Tibial artery (tissue), 4 donors: ENCODE results near the gene PWP1.

Source experiments
- DNase-seq, 2 donors: peaks; one replicate each; pipeline ENCODE4 v3.0.0-alpha.2; 2019
- H3K27ac ChIP-seq, 2 donors: fragments of 200-600 bp; sonication (generic) in 1 of 2; 1 replicate in 1 of 2; 2 replicates in 1 of 2; pipeline ENCODE4 v1.5.1; 2018 to 2019; ENCODE audit warnings: mild to moderate bottlenecking in 1 of 2
- H3K27me3 ChIP-seq, 2 donors: fragments of 200-600 bp; sonication (generic) in 1 of 2; one replicate each; pipeline versions ENCODE4 v1.5.1 to v1.6.0; 2016 to 2019
- H3K36me3 ChIP-seq, 3 donors: fragments of 200-600 bp; sonication (generic) in 2 of 3; one replicate each; pipeline ENCODE4 v1.5.1; 2016 to 2019; ENCODE audit warnings: mild to moderate bottlenecking in 2 of 3
- H3K4me1 ChIP-seq, 4 donors: fragments of 200-600 bp; sonication (generic) in 2 of 4; 1 replicate in 3 of 4; 2 replicates in 1 of 4; pipeline ENCODE4 v1.5.1; 2016 to 2019
- H3K4me3 ChIP-seq, 2 donors: fragments of 200-600 bp; sonication (generic) in 1 of 2; 1 replicate in 1 of 2; 2 replicates in 1 of 2; pipeline ENCODE4 v1.5.1; 2018 to 2019; ENCODE audit warnings: mild to moderate bottlenecking in 2 of 2
- H3K9me3 ChIP-seq, 3 donors: fragments of 200-600 bp; sonication (generic) in 1 of 3; one replicate each; pipeline ENCODE4 v1.5.1; 2016 to 2019
- CTCF ChIP-seq, 2 experiments: fragments of 200-600 bp in 1 of 2; fragments of 450-650 bp in 1 of 2; IDR thresholded peaks; one replicate each; pipeline ENCODE4 v1.5.1; 2017 to 2019; ENCODE audit warnings: antibody characterized with exemption in 2 of 2, mild to moderate bottlenecking in 1 of 2, moderate library complexity in 1 of 2
- intact Hi-C: fragments of 100-400 bp; cut with DNase I; formaldehyde crosslinking; loops from one replicate; pipeline ENCODE4 v1.15.0; 2023; ENCODE audit warnings: low total_unique reads

The PWP1 gene

GRCh38 chr12:107736914-107737313, 51.3 kb downstream of the PWP1 start:
- H3K27me3 ChIP-seq, result no peaks in the 10 kb centered on the region
- DNase-seq, result no peak
- intact Hi-C loops, result no loop called here
- peaks cover 88 to 99% (median 94%) of the 10 kb centered on the region in 3 donors for H3K36me3 ChIP-seq
- H3K9me3 ChIP-seq, result no peaks in the 10 kb centered on the region
- no peak overlapping the region for H3K27ac ChIP-seq
- no peaks in the 10 kb centered on the region for H3K4me1 ChIP-seq
- no peak for TF ChIP-seq CTCF (IDR thresholded peaks at IDR 0.05)
- H3K4me3 ChIP-seq, result no peak overlapping the region

DNA sequence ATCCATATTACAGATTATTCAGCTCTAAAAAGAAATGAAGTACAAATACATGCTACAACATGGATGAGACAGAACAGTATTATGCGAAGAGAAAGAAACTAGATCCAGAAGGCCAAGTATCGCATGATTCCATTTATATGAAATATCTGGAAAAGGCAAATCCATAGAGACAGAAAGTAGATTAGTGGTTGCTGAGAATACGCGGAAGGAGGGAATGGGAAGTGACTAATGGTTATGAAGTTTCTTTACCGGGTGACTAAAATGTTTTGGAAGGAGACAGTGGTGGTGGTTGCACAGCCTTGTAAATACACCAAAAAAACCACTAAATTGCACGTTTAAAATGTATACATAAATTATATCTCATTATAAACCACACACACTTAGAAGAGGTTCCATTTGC, 62.9 kb downstream of the PWP1 start:
- intact Hi-C loops, result no loop called here
- peaks cover 60 to 89% (median 65%) of the 10 kb centered on the region in 3 donors for H3K36me3 ChIP-seq

DNA sequence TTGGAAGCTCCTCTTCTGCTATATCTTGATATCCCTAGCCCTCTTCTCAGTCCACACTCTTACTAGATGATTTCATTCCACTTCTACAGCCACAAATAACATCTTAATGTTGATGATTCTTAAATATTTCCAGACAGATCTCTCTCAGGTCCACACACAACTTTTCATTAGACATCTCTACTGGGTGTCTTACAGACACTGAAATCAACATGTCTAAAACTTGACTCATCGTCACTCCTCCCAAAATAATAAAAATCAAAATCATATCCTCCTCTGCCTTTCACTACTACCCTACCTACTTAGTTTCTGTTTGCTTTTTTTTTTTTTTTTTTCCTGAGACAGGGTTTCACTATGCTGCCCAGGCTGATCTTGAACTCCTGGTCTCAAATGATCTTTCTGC, 63.5 kb downstream of the PWP1 start:
- no peak overlapping the region for H3K27ac ChIP-seq
- TF ChIP-seq CTCF (IDR thresholded peaks at IDR 0.05), result no peak
- H3K36me3 ChIP-seq, result peaks cover 54 to 88% (median 65%) of the 10 kb centered on the region in 3 donors

More for the DNA sequence above, 62.9 kb downstream of the PWP1 start:
- no peaks in the 10 kb centered on the region for H3K9me3 ChIP-seq
- peaks cover 0 to 15% (median 4%) of the 10 kb centered on the region in 4 donors for H3K4me1 ChIP-seq
- DNase-seq, result no peak
- TF ChIP-seq CTCF (IDR thresholded peaks at IDR 0.05), result no peak
- H3K27ac ChIP-seq, result no peak overlapping the region
- no peak overlapping the region for H3K4me3 ChIP-seq
- H3K27me3 ChIP-seq, result no peaks in the 10 kb centered on the region

DNA sequence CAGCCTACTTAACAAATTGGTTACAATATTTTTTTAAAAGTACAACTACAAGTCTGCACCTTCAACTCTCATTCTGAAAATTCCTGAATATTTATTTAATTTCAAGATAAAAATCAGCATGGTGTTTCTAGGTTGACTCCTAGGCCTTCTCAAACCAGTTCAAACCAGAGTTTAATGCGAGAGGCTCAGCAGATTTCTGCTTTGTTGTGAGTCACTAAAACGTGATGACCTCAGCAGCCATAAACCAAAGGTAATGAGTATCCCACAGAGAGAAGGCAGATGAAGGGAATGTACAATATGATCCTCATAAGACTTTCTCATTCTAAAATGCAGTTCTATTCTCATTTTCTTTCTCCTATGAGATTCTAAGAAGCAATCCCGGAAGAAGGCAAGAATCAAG, 73.8 kb downstream of the PWP1 start:
- intact Hi-C loops, result no loop called here
- Histone ChIP-seq H3K4me1 (peaks cover 0 to 37% (median 23%) of the 10 kb centered on the region in 4 donors), H3K36me3 (peaks cover 26 to 28% (median 27%) of the 10 kb centered on the region in 3 donors), H3K4me3 (peak overlapping the region in 1 of 2 donors; percentile 71), H3K27me3 (no peaks in the 10 kb centered on the region), H3K9me3 (no peaks in the 10 kb centered on the region), H3K27ac (peak overlapping the region in 1 of 2 donors; percentile 65)
- DNase-seq, result no peak
- no peak for TF ChIP-seq CTCF (IDR thresholded peaks at IDR 0.05)

More for the DNA sequence above, 63.5 kb downstream of the PWP1 start:
- no peak for DNase-seq
- Histone ChIP-seq H3K4me1 (peaks cover 0 to 15% (median 4%) of the 10 kb centered on the region in 4 donors), H3K4me3 (no peak overlapping the region), H3K9me3 (no peaks in the 10 kb centered on the region), H3K27me3 (no peaks in the 10 kb centered on the region)
- intact Hi-C loops, result no loop called here

GRCh38 chr12:107760207-107760808, 74.7 kb downstream of the PWP1 start:
- intact Hi-C loops, result no loop called here
- H3K4me3 ChIP-seq, result peak overlapping the region; percentile 66 to 71
- H3K27me3 ChIP-seq, result no peaks in the 10 kb centered on the region
- DNase-seq, result peak; percentile 34 to 69
- H3K4me1 ChIP-seq, result peaks cover 0 to 37% (median 23%) of the 10 kb centered on the region in 4 donors
- H3K27ac ChIP-seq, result peak overlapping the region; percentile 55 to 65
- H3K36me3 ChIP-seq, result peaks cover 17 to 19% (median 18%) of the 10 kb centered on the region in 3 donors
- TF ChIP-seq CTCF (IDR thresholded peaks at IDR 0.05), result no peak
- H3K9me3 ChIP-seq, result no peaks in the 10 kb centered on the region
